Activated CD4-positive, alpha-beta T cell treated with anti-CD3 and anti-CD28 coated beads, Interleukin-2, amount 10 ng/mL, durations not matched to agents 24 days and 14 days (primary cell): ENCODE results near the gene IMPG1. TPM values are rescaled to one million over a fixed set of nuclear protein-coding genes. Genes with fewer than 3 reads are reported as not detected.

Experiments
- DNase-seq: peaks from one replicate; pipeline ENCODE4 v3.0.0; 2022
- H3K27ac Mint-ChIP-seq: one replicate; pipeline ENCODE4 v1.8.0; 2022; ENCODE audit warnings: mild to moderate bottlenecking, mixed read lengths
- H3K27me3 Mint-ChIP-seq: one replicate; pipeline ENCODE4 v1.8.0; 2022; ENCODE audit warnings: mixed read lengths
- H3K36me3 Mint-ChIP-seq: one replicate; pipeline ENCODE4 v1.8.0; 2022; ENCODE audit warnings: low read depth, mild to moderate bottlenecking, mixed read lengths
- H3K4me1 Mint-ChIP-seq: one replicate; pipeline ENCODE4 v1.8.0; 2021; ENCODE audit warnings: mixed read lengths
- H3K4me3 Mint-ChIP-seq: one replicate; pipeline ENCODE4 v1.8.0; 2022; ENCODE audit warnings: mild to moderate bottlenecking, moderate library complexity, mixed read lengths
- H3K9me3 Mint-ChIP-seq: one replicate; pipeline ENCODE4 v1.8.0; 2021; ENCODE audit warnings: mixed read lengths
- intact Hi-C: fragments of 100-400 bp; cut with micrococcal nuclease; formaldehyde crosslinking; loops from one replicate; pipeline ENCODE4 v1.15.1; 2023
- total RNA-seq: library from RNA; stranded (reverse); gene quantifications from 2 replicates; pipeline ENCODE4 v1.2.3, GENCODE V29; 2022

IMPG1 gene
- total RNA-seq, 1 donor from 2014 or later, result not detected

DNA sequence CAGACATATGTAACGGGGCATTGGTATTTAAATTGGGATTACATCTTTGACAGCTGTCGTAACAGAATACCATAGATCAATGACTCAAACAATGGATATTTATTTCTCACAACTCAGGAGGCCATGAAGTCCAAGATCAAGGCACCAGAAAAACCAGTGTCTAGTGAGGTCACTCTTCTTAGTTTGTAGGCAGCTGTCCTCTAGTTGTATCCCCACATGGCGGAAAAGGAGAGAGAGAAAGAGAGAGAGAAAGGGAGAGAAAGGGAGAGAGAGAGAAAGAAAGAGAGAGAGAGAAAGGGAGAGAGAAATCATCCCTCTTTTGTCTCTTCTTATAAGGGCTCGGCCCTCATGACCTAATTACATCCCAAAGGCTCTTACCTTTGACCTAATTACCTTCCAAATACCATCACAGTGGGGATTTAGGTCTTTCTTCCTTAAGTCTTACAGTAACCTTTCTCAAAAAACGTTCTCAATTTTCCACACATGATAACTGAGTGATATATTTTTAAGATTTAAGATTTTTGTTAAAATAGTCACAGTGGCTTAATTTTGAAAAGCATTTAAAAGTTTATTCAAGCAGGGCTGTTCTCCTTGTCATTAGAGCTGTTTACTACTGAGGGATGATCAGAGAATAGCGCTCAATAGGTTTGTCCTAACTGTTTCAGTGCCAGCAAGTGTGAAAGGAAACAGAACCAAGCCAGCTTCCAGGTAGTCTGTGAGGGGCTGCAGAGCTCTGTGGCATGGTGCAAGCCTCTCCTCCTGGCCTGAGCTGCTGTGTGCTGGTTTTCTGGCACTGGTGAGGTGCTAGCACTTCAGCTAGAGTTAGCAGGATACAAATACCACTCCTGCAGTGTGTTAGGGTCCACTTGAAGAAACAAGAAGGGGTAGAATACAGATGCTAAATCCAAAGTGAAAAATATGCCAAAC is 79.0 kb downstream of the IMPG1 start:
- Mint-ChIP-seq H3K9me3 (no peaks in the 10 kb centered on the region), H3K27me3 (no peaks in the 10 kb centered on the region), H3K36me3 (no peaks in the 10 kb centered on the region), H3K4me3 (no peak overlapping the region), H3K4me1 (no peaks in the 10 kb centered on the region), H3K27ac (no peak overlapping the region)
- DNase-seq, result no peak
- intact Hi-C loops, result no loop called here

DNA sequence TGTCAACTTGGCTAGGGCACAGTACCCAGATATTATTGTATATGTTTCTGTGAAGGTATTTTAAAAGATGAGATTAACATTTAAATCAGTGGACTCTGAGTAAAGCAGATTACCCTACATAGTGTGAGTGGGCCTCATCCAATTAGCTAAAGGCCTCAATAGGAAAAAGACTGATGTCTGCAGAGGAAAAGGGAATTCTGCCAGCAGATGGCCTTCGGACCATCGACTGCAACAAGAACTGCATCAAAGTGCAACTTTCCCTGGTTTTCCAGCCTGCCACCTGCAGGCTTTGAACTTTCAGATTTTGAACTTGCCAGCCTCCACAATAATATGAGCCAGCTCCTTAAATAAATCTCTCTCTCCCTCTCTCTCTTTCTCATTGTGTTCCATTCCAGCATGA is 80.5 kb downstream of the IMPG1 start:
- intact Hi-C loops, result no loop called here
- Mint-ChIP-seq H3K4me1 (no peaks in the 10 kb centered on the region), H3K36me3 (no peaks in the 10 kb centered on the region), H3K9me3 (no peaks in the 10 kb centered on the region), H3K4me3 (no peak overlapping the region), H3K27ac (no peak overlapping the region), H3K27me3 (no peaks in the 10 kb centered on the region)
- no peak for DNase-seq

- no peak overlapping the region for H3K4me3 Mint-ChIP-seq
- H3K9me3 Mint-ChIP-seq, result no peaks in the 10 kb centered on the region
- intact Hi-C loops, result no loop called here
- H3K36me3 Mint-ChIP-seq, result no peaks in the 10 kb centered on the region
- no peak for DNase-seq
- no peaks in the 10 kb centered on the region for H3K27me3 Mint-ChIP-seq
- no peak overlapping the region for H3K27ac Mint-ChIP-seq
- no peaks in the 10 kb centered on the region for H3K4me1 Mint-ChIP-seq
Measured at GRCh38 chr6:75986935-75987334, 85.5 kb downstream of the IMPG1 start.

DNA sequence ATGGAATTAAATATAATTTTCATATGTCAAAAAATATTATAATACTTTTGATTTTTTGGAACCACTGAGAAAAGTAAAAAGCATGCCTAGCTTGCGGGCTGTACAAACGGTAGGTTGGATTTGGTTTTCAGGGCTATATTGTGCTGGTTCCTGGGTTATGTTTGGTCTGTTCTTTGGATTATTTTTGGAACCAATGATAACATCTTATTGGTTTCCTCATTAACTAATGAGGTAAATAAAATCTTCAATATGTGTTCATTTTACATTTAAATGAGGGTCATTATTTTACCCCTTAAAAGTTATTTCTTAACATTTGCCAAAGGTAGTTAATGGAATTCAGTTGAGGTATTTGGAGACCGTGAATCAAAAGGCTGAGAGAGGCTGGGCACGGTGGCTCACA is 96.6 kb downstream of the IMPG1 start:
- H3K4me3 Mint-ChIP-seq, result no peak overlapping the region
- H3K36me3 Mint-ChIP-seq, result no peaks in the 10 kb centered on the region
- intact Hi-C loops, result no loop called here
- no peaks in the 10 kb centered on the region for H3K9me3 Mint-ChIP-seq
- H3K4me1 Mint-ChIP-seq, result no peaks in the 10 kb centered on the region
- no peak for DNase-seq
- no peaks in the 10 kb centered on the region for H3K27me3 Mint-ChIP-seq
- no peak overlapping the region for H3K27ac Mint-ChIP-seq

GRCh38 chr6:75970093-75970492 is 102.4 kb downstream of the IMPG1 start:
- Mint-ChIP-seq H3K4me1 (no peaks in the 10 kb centered on the region), H3K4me3 (no peak overlapping the region), H3K36me3 (no peaks in the 10 kb centered on the region), H3K27ac (no peak overlapping the region), H3K27me3 (no peaks in the 10 kb centered on the region), H3K9me3 (no peaks in the 10 kb centered on the region)
- intact Hi-C loops, result no loop called here
- no peak for DNase-seq

- no peaks in the 10 kb centered on the region for H3K4me1 Mint-ChIP-seq
- H3K36me3 Mint-ChIP-seq, result no peaks in the 10 kb centered on the region
- no peak overlapping the region for H3K27ac Mint-ChIP-seq
- H3K4me3 Mint-ChIP-seq, result no peak overlapping the region
- intact Hi-C loops, result no loop called here
- no peak for DNase-seq
- H3K9me3 Mint-ChIP-seq, result no peaks in the 10 kb centered on the region
- H3K27me3 Mint-ChIP-seq, result no peaks in the 10 kb centered on the region
Measured at GRCh38 chr6:75968143-75968542, 104.3 kb downstream of the IMPG1 start.

DNA sequence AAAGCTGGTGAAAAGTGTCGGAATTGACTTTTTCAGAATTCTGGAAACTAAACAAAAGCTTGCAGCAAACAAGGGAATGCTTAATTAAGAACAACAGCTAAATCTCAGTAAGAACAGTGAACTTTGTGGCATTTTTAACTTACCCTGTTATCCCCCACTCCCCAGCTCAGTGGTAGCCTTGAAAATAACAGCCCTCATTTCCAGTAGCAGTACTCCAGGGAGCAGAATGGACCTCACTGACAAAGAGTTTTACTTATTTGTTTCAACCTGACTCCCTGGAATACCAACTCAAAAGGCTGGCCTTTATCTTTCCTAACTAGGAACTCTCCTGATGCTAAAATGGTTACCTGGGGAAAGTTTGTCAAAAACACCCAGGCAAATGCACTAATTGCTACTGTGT is 108.9 kb downstream of the IMPG1 start:
- intact Hi-C loops, result no loop called here
- H3K36me3 Mint-ChIP-seq, result no peaks in the 10 kb centered on the region
- no peaks in the 10 kb centered on the region for H3K9me3 Mint-ChIP-seq
- no peaks in the 10 kb centered on the region for H3K4me1 Mint-ChIP-seq
- H3K4me3 Mint-ChIP-seq, result no peak overlapping the region
- no peaks in the 10 kb centered on the region for H3K27me3 Mint-ChIP-seq
- H3K27ac Mint-ChIP-seq, result no peak overlapping the region
- DNase-seq, result no peak

GRCh38 chr6:75952128-75952527 is 120.3 kb downstream of the IMPG1 start:
- Mint-ChIP-seq H3K4me3 (no peak overlapping the region), H3K9me3 (no peaks in the 10 kb centered on the region), H3K27ac (no peak overlapping the region), H3K4me1 (no peaks in the 10 kb centered on the region), H3K36me3 (no peaks in the 10 kb centered on the region), H3K27me3 (no peaks in the 10 kb centered on the region)
- intact Hi-C loops, result no loop called here
- no peak for DNase-seq

- no peaks in the 10 kb centered on the region for H3K36me3 Mint-ChIP-seq
- intact Hi-C loops, result no loop called here
- H3K27ac Mint-ChIP-seq, result no peak overlapping the region
- no peak for DNase-seq
- H3K4me3 Mint-ChIP-seq, result no peak overlapping the region
- no peaks in the 10 kb centered on the region for H3K9me3 Mint-ChIP-seq
- H3K4me1 Mint-ChIP-seq, result no peaks in the 10 kb centered on the region
- no peaks in the 10 kb centered on the region for H3K27me3 Mint-ChIP-seq
Measured at GRCh38 chr6:75947935-75948334, 124.5 kb downstream of the IMPG1 start.

DNA sequence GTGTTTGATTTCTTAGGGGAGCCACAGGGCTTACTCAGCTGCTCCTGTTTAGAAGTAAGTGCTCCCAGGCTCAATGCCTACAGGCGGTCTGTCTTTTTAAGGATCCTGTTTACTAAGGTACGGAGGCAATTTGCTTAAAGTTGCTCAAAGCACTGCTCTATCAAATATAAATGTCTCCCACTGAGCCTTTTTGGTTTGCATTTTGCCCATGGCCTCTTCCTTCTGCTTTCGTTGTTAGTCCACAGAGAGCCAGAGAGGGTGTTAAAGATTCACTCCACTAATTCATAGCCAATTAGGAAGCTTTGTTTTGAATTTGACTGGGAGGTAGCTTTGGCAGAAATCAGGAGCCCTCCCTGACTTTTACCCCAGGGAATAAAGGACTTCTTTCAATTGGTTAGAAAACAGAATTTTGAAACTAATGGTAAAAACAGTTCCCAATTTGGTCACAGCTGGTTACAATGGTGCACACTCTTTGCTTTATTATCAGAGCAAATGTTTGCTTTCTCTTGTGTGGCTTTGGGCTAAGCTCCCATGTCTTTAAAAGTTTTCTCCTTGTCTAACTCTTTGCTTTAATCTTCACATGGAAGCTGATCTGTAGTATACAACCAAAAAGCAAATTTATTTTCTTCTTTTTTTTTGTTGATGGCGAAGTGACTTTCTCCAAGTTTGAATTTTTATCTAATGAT is 126.2 kb downstream of the IMPG1 start:
- Mint-ChIP-seq H3K36me3 (no peaks in the 10 kb centered on the region), H3K27me3 (no peaks in the 10 kb centered on the region), H3K4me1 (no peaks in the 10 kb centered on the region), H3K27ac (no peak overlapping the region), H3K9me3 (no peaks in the 10 kb centered on the region), H3K4me3 (no peak overlapping the region)
- DNase-seq, result no peak
- intact Hi-C loops, result no loop called here

- Mint-ChIP-seq H3K9me3 (no peaks in the 10 kb centered on the region), H3K27ac (no peak overlapping the region), H3K27me3 (no peaks in the 10 kb centered on the region), H3K4me1 (no peaks in the 10 kb centered on the region), H3K36me3 (no peaks in the 10 kb centered on the region), H3K4me3 (no peak overlapping the region)
- intact Hi-C loops, result no loop called here
- no peak for DNase-seq
Measured at GRCh38 chr6:75943381-75943780, 129.1 kb downstream of the IMPG1 start.

GRCh38 chr6:75941509-75941908 is 131.0 kb downstream of the IMPG1 start:
- no peak overlapping the region for H3K4me3 Mint-ChIP-seq
- H3K27ac Mint-ChIP-seq, result no peak overlapping the region
- no peaks in the 10 kb centered on the region for H3K4me1 Mint-ChIP-seq
- H3K27me3 Mint-ChIP-seq, result peaks cover under 1% of the 10 kb centered on the region
- intact Hi-C loops, result no loop called here
- no peaks in the 10 kb centered on the region for H3K36me3 Mint-ChIP-seq
- H3K9me3 Mint-ChIP-seq, result no peaks in the 10 kb centered on the region
- no peak for DNase-seq

DNA sequence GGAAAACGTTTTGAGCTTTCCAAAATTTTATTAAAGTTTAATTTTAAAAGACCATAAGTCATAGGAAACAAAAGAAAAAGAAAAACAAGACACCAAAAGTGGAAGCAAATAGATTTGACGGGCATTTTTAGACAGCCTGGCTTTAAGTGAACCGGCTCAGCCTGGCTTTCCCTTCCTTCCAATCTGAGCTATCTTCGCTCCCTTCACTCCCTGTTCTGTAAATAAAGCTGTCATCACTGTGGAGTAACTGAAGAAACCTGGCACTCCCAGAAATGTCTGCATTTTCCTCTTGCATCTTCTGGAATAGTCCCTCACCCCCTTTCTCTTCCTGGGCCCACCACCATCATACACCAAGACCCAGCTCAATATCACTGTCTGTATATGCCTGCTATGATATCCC is 131.9 kb downstream of the IMPG1 start:
- intact Hi-C loops, result no loop called here
- Mint-ChIP-seq H3K4me3 (no peak overlapping the region), H3K4me1 (no peaks in the 10 kb centered on the region), H3K36me3 (no peaks in the 10 kb centered on the region), H3K27me3 (peaks cover 1% of the 10 kb centered on the region), H3K27ac (no peak overlapping the region), H3K9me3 (no peaks in the 10 kb centered on the region)
- DNase-seq, result no peak

- no peaks in the 10 kb centered on the region for H3K9me3 Mint-ChIP-seq
Measured at GRCh38 chr6:75937846-75938245, 134.6 kb downstream of the IMPG1 start.

More at GRCh38 chr6:75937846-75938245, 134.6 kb downstream of the IMPG1 start:
- no peak overlapping the region for H3K4me3 Mint-ChIP-seq
- no peak for DNase-seq
- H3K27me3 Mint-ChIP-seq, result peaks cover 17% of the 10 kb centered on the region
- H3K4me1 Mint-ChIP-seq, result peaks cover 4% of the 10 kb centered on the region
- intact Hi-C loops, result no loop called here
- H3K27ac Mint-ChIP-seq, result no peak overlapping the region
- no peaks in the 10 kb centered on the region for H3K36me3 Mint-ChIP-seq
